Spinal cord (tissue), 10 donors: ENCODE measurements around the gene CDC42BPA. TPM values are rescaled to one million over a fixed set of nuclear protein-coding genes. Genes with fewer than 3 reads are reported as not detected.
"Not testable (repeated sequence)": the region's sequence is repeated elsewhere in the genome, so short reads cannot be mapped to it uniquely, and the experiment has no call there.

Source experiments
- DNase-seq, 6 donors: peaks; one replicate each; pipeline versions ENCODE4 v3.0.0 to v3.0.0-alpha.2; 2013 to 2015; ENCODE audit warnings: low spot score in 6 of 6, low read depth in 4 of 6
- H3K27ac ChIP-seq: one replicate; pipeline ENCODE4 v1.5.1; 2013; ENCODE audit warnings: low read depth, low read length, control low read depth
- H3K27me3 ChIP-seq: one replicate; pipeline ENCODE4 v1.6.1; 2013; ENCODE audit warnings: low read length; ENCODE audit not compliant: control insufficient read depth, insufficient read depth
- H3K36me3 ChIP-seq: one replicate; pipeline ENCODE4 v1.6.1; 2013; ENCODE audit warnings: low read length; ENCODE audit not compliant: control insufficient read depth, insufficient read depth
- H3K4me1 ChIP-seq: one replicate; pipeline ENCODE4 v1.6.1; 2013; ENCODE audit warnings: low read length; ENCODE audit not compliant: control insufficient read depth, insufficient read depth
- H3K4me3 ChIP-seq: one replicate; pipeline ENCODE4 v1.5.1; 2013; ENCODE audit warnings: low read depth, low read length, control low read depth
- H3K9me3 ChIP-seq: one replicate; pipeline ENCODE4 v1.6.1; 2013; ENCODE audit warnings: low read length; ENCODE audit not compliant: control insufficient read depth, insufficient read depth
- WGBS: methylation state at CpG from one replicate; pipeline ENCODE4 v1.1.5; 2013; ENCODE audit warnings: missing lambda C conversion rate; ENCODE audit not compliant: insufficient coverage; 5-methylcytosine and 5-hydroxymethylcytosine counted together
- polyA plus RNA-seq, 2 donors: library from polyadenylated mRNA; unstranded; fragments of 120-200 nt; gene quantifications; one replicate each; pipeline ENCODE4 v1.2.1, GENCODE V29; 2013; ENCODE audit not compliant: insufficient read length in 2 of 2
- total RNA-seq, 2 donors: library from RNA; depleted of rRNA in 1 of 2; stranded (reverse); fragments of 120-200 nt in 1 of 2; fragments of >200 nt in 1 of 2; gene quantifications; one replicate each; pipeline versions ENCODE4 v1.2.3 to v1.2.4, GENCODE V29; 2013 to 2014
- donor health status: healthy.

The CDC42BPA gene
- total and polyA plus RNA-seq, 4 donors: 44.5 to 129 (median 55.0) TPM

GRCh38 chr1:227125929-227126545 is 192.3 kb downstream of the CDC42BPA start:
- peaks cover 3% of the 10 kb centered on the region for H3K36me3 ChIP-seq
- H3K27me3 ChIP-seq: no peaks in the 10 kb centered on the region
- 51% methylated on average over 3 of the region's 3 CpGs for WGBS
- H3K9me3 ChIP-seq: no peaks in the 10 kb centered on the region
- H3K4me3 ChIP-seq: no peak overlapping the region
- no peak overlapping the region for H3K27ac ChIP-seq
- no peaks in the 10 kb centered on the region for H3K4me1 ChIP-seq
- no peak for DNase-seq

GRCh38 chr1:227124473-227124872 is 193.8 kb downstream of the CDC42BPA start:
- no peaks in the 10 kb centered on the region for H3K27me3 ChIP-seq
- no peak for DNase-seq
- H3K27ac ChIP-seq: no peak overlapping the region
- peaks cover 3% of the 10 kb centered on the region for H3K36me3 ChIP-seq
- no peaks in the 10 kb centered on the region for H3K9me3 ChIP-seq
- WGBS: no CpG with 5 or more reads among the region's 1 CpG
- no peak overlapping the region for H3K4me3 ChIP-seq
- H3K4me1 ChIP-seq: no peaks in the 10 kb centered on the region

GRCh38 chr1:227120826-227121225 is 197.5 kb downstream of the CDC42BPA start:
- H3K27ac ChIP-seq: no peak overlapping the region
- DNase-seq: no peak
- H3K4me1 ChIP-seq: no peaks in the 10 kb centered on the region
- no peaks in the 10 kb centered on the region for H3K36me3 ChIP-seq
- WGBS: 73% methylated on average over 7 of the region's 9 CpGs
- no peaks in the 10 kb centered on the region for H3K9me3 ChIP-seq
- no peaks in the 10 kb centered on the region for H3K27me3 ChIP-seq
- no peak overlapping the region for H3K4me3 ChIP-seq

- H3K27ac ChIP-seq: no peak overlapping the region
- H3K4me3 ChIP-seq: no peak overlapping the region
- H3K4me1 ChIP-seq: no peaks in the 10 kb centered on the region
- DNase-seq: no peak
- H3K9me3 ChIP-seq: no peaks in the 10 kb centered on the region
- H3K27me3 ChIP-seq: no peaks in the 10 kb centered on the region
- peaks cover 4% of the 10 kb centered on the region for H3K36me3 ChIP-seq
- WGBS: 93% methylated on average over 4 of the region's 6 CpGs
Observed at GRCh38 chr1:227112538-227112937, 205.8 kb downstream of the CDC42BPA start.

- no CpG with 5 or more reads among the region's 2 CpGs for WGBS
- Histone ChIP-seq H3K36me3 (peaks cover 4% of the 10 kb centered on the region), H3K4me3 (no peak overlapping the region), H3K4me1 (no peaks in the 10 kb centered on the region), H3K27me3 (no peaks in the 10 kb centered on the region), H3K27ac (no peak overlapping the region), H3K9me3 (no peaks in the 10 kb centered on the region)
- DNase-seq: no peak
Observed at GRCh38 chr1:227111782-227112181, 206.5 kb downstream of the CDC42BPA start.

GRCh38 chr1:227105291-227105690 is 213.0 kb downstream of the CDC42BPA start:
- H3K4me3 ChIP-seq, H3K9me3 ChIP-seq, DNase-seq, H3K27ac ChIP-seq, H3K27me3 ChIP-seq, H3K36me3 ChIP-seq, H3K4me1 ChIP-seq: not testable (repeated sequence)
- WGBS: no CpG with 5 or more reads among the region's 3 CpGs

GRCh38 chr1:227102056-227102455 is 216.2 kb downstream of the CDC42BPA start:
- no peak overlapping the region for H3K4me3 ChIP-seq
- no peaks in the 10 kb centered on the region for H3K4me1 ChIP-seq
- no peaks in the 10 kb centered on the region for H3K27me3 ChIP-seq
- WGBS: 89% methylated on average over 1 of the region's 5 CpGs
- H3K9me3 ChIP-seq: no peaks in the 10 kb centered on the region
- H3K27ac ChIP-seq: no peak overlapping the region
- H3K36me3 ChIP-seq: peaks cover 2% of the 10 kb centered on the region
- DNase-seq: no peak

- Histone ChIP-seq H3K4me1 (no peaks in the 10 kb centered on the region), H3K27ac (no peak overlapping the region), H3K4me3 (no peak overlapping the region), H3K36me3 (peaks cover 6% of the 10 kb centered on the region), H3K27me3 (no peaks in the 10 kb centered on the region), H3K9me3 (no peaks in the 10 kb centered on the region)
- 59% methylated on average over 2 of the region's 2 CpGs for WGBS
- no peak for DNase-seq
Observed at GRCh38 chr1:227094249-227094966, 223.9 kb downstream of the CDC42BPA start.

GRCh38 chr1:227093309-227093708 is 225.0 kb downstream of the CDC42BPA start:
- no peak for DNase-seq
- Histone ChIP-seq H3K27me3 (no peaks in the 10 kb centered on the region), H3K4me3 (no peak overlapping the region), H3K36me3 (peaks cover 6% of the 10 kb centered on the region), H3K27ac (no peak overlapping the region), H3K9me3 (no peaks in the 10 kb centered on the region), H3K4me1 (no peaks in the 10 kb centered on the region)
- WGBS: 100% methylated on average over 1 of the region's 1 CpG

- Histone ChIP-seq H3K4me3 (no peak overlapping the region), H3K27ac (no peak overlapping the region), H3K36me3 (peaks cover 6% of the 10 kb centered on the region), H3K9me3 (no peaks in the 10 kb centered on the region), H3K27me3 (no peaks in the 10 kb centered on the region), H3K4me1 (no peaks in the 10 kb centered on the region)
- WGBS: no CpG with 5 or more reads among the region's 1 CpG
- DNase-seq: no peak
Observed at GRCh38 chr1:227092069-227092468, 226.2 kb downstream of the CDC42BPA start.
